Activated CD8-positive, alpha-beta T cell treated with anti-CD3 and anti-CD28 coated beads, Interleukin-2, amount 10 ng/mL, durations not matched to agents 7 days and 5 days (primary cell): Measurements from ENCODE around the gene G6PC2. TPM values are rescaled to one million over a fixed set of nuclear protein-coding genes. Genes with fewer than 3 reads are reported as not detected.
"Not testable (repeated sequence)": the region's sequence is repeated elsewhere in the genome, so short reads cannot be mapped to it uniquely, and the experiment has no call there.

ENCODE experiments used
- ATAC-seq: fragments of 150-1000 bp; cut with Tn5 transposase; one replicate; pipeline ENCODE4 v1.10.0; 2021; ENCODE audit warnings: moderate library complexity
- CTCF ChIA-PET: fragments of 350-600 bp; sonication (Branson Sonifier 250); formaldehyde crosslinking; loops from one replicate; lab custom pipeline; 2021; ENCODE audit warnings: antibody characterized with exemption; lab: Charles Lee
- POLR2A ChIA-PET: fragments of 350-600 bp; sonication (Branson Sonifier 250); formaldehyde crosslinking; loops from one replicate; lab custom pipeline; 2021; ENCODE audit warnings: antibody characterized with exemption; lab: Charles Lee
- DNase-seq: peaks from one replicate; pipeline ENCODE4 v3.0.0-alpha.2; 2020
- H3K27ac Mint-ChIP-seq: one replicate; pipeline ENCODE4 v1.8.0; 2021; ENCODE audit warnings: mild to moderate bottlenecking, mixed read lengths
- H3K27me3 Mint-ChIP-seq: one replicate; pipeline ENCODE4 v1.8.0; 2021; ENCODE audit warnings: low read depth, mixed read lengths
- H3K36me3 Mint-ChIP-seq: one replicate; pipeline ENCODE4 v1.8.0; 2021; ENCODE audit warnings: low read depth, mixed read lengths
- H3K4me1 Mint-ChIP-seq: one replicate; pipeline ENCODE4 v1.8.0; 2021; ENCODE audit warnings: low read depth, mixed read lengths
- H3K4me3 Mint-ChIP-seq: one replicate; pipeline ENCODE4 v1.8.0; 2021; ENCODE audit warnings: mild to moderate bottlenecking, mixed read lengths
- H3K9me3 Mint-ChIP-seq: one replicate; pipeline ENCODE4 v1.8.0; 2022; ENCODE audit warnings: mixed read lengths; ENCODE audit not compliant: insufficient read depth
- total RNA-seq, 2 experiments: library from RNA; stranded (reverse); gene quantifications; one replicate each; pipeline ENCODE4 v1.2.3, GENCODE V29; 2021

Gene G6PC2
- total RNA-seq, 2 experiments from 2014 or later: not detected

GRCh38 chr2:168932174-168932573 is 31.1 kb downstream of the G6PC2 start:
- ATAC-seq, DNase-seq, H3K36me3 Mint-ChIP-seq, CTCF ChIA-PET, H3K9me3 Mint-ChIP-seq, H3K4me1 Mint-ChIP-seq, H3K4me3 Mint-ChIP-seq, POLR2A ChIA-PET, H3K27ac Mint-ChIP-seq: not testable (repeated sequence)
- peaks cover 26% of the 10 kb centered on the region for H3K27me3 Mint-ChIP-seq

- H3K27me3 Mint-ChIP-seq: peaks cover 19% of the 10 kb centered on the region
- POLR2A ChIA-PET: no interaction called here
- CTCF ChIA-PET: interaction anchor here (1.1 to 1.2 kb wide), 2 partner anchors 13 to 14 kb away, joined by 3 to 5 read pairs; no protein-coding TSS in a partner anchor
- ATAC-seq: no peak
- H3K4me3 Mint-ChIP-seq: no peak overlapping the region
- no peaks in the 10 kb centered on the region for H3K36me3 Mint-ChIP-seq
- no peaks in the 10 kb centered on the region for H3K9me3 Mint-ChIP-seq
- no peaks in the 10 kb centered on the region for H3K4me1 Mint-ChIP-seq
- H3K27ac Mint-ChIP-seq: no peak overlapping the region
- no peak for DNase-seq
Measured at GRCh38 chr2:168934826-168935225, 33.7 kb downstream of the G6PC2 start.

- Mint-ChIP-seq H3K9me3 (no peaks in the 10 kb centered on the region), H3K27me3 (peaks cover 10% of the 10 kb centered on the region), H3K27ac (no peak overlapping the region), H3K36me3 (no peaks in the 10 kb centered on the region), H3K4me3 (no peak overlapping the region), H3K4me1 (no peaks in the 10 kb centered on the region)
- no peak for DNase-seq
- ATAC-seq: no peak
- CTCF ChIA-PET: interaction anchor here (0.7 to 1.1 kb wide), 2 partner anchors 11 to 12 kb away, joined by 3 read pairs; no protein-coding TSS in a partner anchor
- POLR2A ChIA-PET: no interaction called here
Measured at GRCh38 chr2:168935810-168936581, 34.9 kb downstream of the G6PC2 start.

- ChIA-PET CTCF (no interaction called here), POLR2A (no interaction called here)
- Mint-ChIP-seq H3K4me3 (no peak overlapping the region), H3K27ac (no peak overlapping the region), H3K4me1 (no peaks in the 10 kb centered on the region), H3K36me3 (no peaks in the 10 kb centered on the region), H3K9me3 (no peaks in the 10 kb centered on the region), H3K27me3 (peaks cover 14% of the 10 kb centered on the region)
- DNase-seq: no peak
- no peak for ATAC-seq
Measured at GRCh38 chr2:168939061-168939460, 38.0 kb downstream of the G6PC2 start.

GRCh38 chr2:168939918-168940317 is 38.8 kb downstream of the G6PC2 start:
- no peaks in the 10 kb centered on the region for H3K4me1 Mint-ChIP-seq
- no peaks in the 10 kb centered on the region for H3K9me3 Mint-ChIP-seq
- H3K27ac Mint-ChIP-seq: no peak overlapping the region
- H3K4me3 Mint-ChIP-seq: no peak overlapping the region
- no peak for DNase-seq
- POLR2A ChIA-PET: no interaction called here
- no peaks in the 10 kb centered on the region for H3K36me3 Mint-ChIP-seq
- no peak for ATAC-seq
- CTCF ChIA-PET: interaction anchor here (1.0 to 1.3 kb wide), 2 partner anchors 9 to 34 kb away, joined by 3 to 6 read pairs; no protein-coding TSS in a partner anchor
- H3K27me3 Mint-ChIP-seq: peaks cover 14% of the 10 kb centered on the region

GRCh38 chr2:168941297-168941696 is 40.2 kb downstream of the G6PC2 start:
- ChIA-PET POLR2A (no interaction called here), CTCF (no interaction called here)
- peaks cover 16% of the 10 kb centered on the region for H3K27me3 Mint-ChIP-seq
- H3K27ac Mint-ChIP-seq: no peak overlapping the region
- DNase-seq (no peak), ATAC-seq (no peak)
- no peaks in the 10 kb centered on the region for H3K36me3 Mint-ChIP-seq
- no peak overlapping the region for H3K4me3 Mint-ChIP-seq
- H3K9me3 Mint-ChIP-seq: no peaks in the 10 kb centered on the region
- H3K4me1 Mint-ChIP-seq: no peaks in the 10 kb centered on the region

GRCh38 chr2:168944065-168944464 is 43.0 kb downstream of the G6PC2 start:
- POLR2A ChIA-PET: no interaction called here
- H3K36me3 Mint-ChIP-seq: no peaks in the 10 kb centered on the region
- H3K27me3 Mint-ChIP-seq: peaks cover 18% of the 10 kb centered on the region
- no peak for ATAC-seq
- H3K4me1 Mint-ChIP-seq: peaks cover 6% of the 10 kb centered on the region
- H3K27ac Mint-ChIP-seq: no peak overlapping the region
- H3K4me3 Mint-ChIP-seq: no peak overlapping the region
- CTCF ChIA-PET: interaction anchor here (0.7 to 1.4 kb wide), 2 partner anchors 13 to 808 kb away, joined by 3 read pairs; no protein-coding TSS in a partner anchor
- H3K9me3 Mint-ChIP-seq: no peaks in the 10 kb centered on the region
- no peak for DNase-seq

GRCh38 chr2:168945508-168945907 is 44.4 kb downstream of the G6PC2 start:
- no peaks in the 10 kb centered on the region for H3K36me3 Mint-ChIP-seq
- H3K4me3 Mint-ChIP-seq: no peak overlapping the region
- H3K27ac Mint-ChIP-seq: no peak overlapping the region
- POLR2A ChIA-PET: no interaction called here
- H3K27me3 Mint-ChIP-seq: peaks cover 22% of the 10 kb centered on the region
- peaks cover 6% of the 10 kb centered on the region for H3K4me1 Mint-ChIP-seq
- no peaks in the 10 kb centered on the region for H3K9me3 Mint-ChIP-seq
- DNase-seq: no peak
- no peak for ATAC-seq
- CTCF ChIA-PET: no interaction called here

GRCh38 chr2:168948621-168949212 is 47.6 kb downstream of the G6PC2 start:
- ChIA-PET POLR2A (no interaction called here), CTCF (interaction anchor here (0.7 to 2.3 kb wide), 14 partner anchors 9 to 206 kb away, joined by 3 to 6 read pairs (median 3); no protein-coding TSS in a partner anchor)
- no peak for DNase-seq
- Mint-ChIP-seq H3K4me3 (no peak overlapping the region), H3K27me3 (peaks cover 35% of the 10 kb centered on the region), H3K36me3 (no peaks in the 10 kb centered on the region), H3K27ac (no peak overlapping the region), H3K9me3 (peaks cover 8% of the 10 kb centered on the region), H3K4me1 (peaks cover 6% of the 10 kb centered on the region)
- ATAC-seq: peak; percentile 39

GRCh38 chr2:168949324-168949723 is 48.2 kb downstream of the G6PC2 start:
- peaks cover 36% of the 10 kb centered on the region for H3K27me3 Mint-ChIP-seq
- H3K4me3 Mint-ChIP-seq: no peak overlapping the region
- POLR2A ChIA-PET: no interaction called here
- H3K9me3 Mint-ChIP-seq: peaks cover 12% of the 10 kb centered on the region
- DNase-seq (no peak), ATAC-seq (no peak)
- peaks cover 6% of the 10 kb centered on the region for H3K4me1 Mint-ChIP-seq
- no peak overlapping the region for H3K27ac Mint-ChIP-seq
- CTCF ChIA-PET: interaction anchor here (0.7 to 2.3 kb wide), 12 partner anchors 9 to 205 kb away, joined by 3 to 6 read pairs (median 4); no protein-coding TSS in a partner anchor
- H3K36me3 Mint-ChIP-seq: no peaks in the 10 kb centered on the region

- Mint-ChIP-seq H3K4me1 (peaks cover 6% of the 10 kb centered on the region), H3K36me3 (no peaks in the 10 kb centered on the region), H3K9me3 (peaks cover 16% of the 10 kb centered on the region), H3K4me3 (no peak overlapping the region), H3K27ac (no peak overlapping the region), H3K27me3 (peaks cover 38% of the 10 kb centered on the region)
- DNase-seq (no peak), ATAC-seq (no peak)
- CTCF ChIA-PET: interaction anchor here (0.9 to 1.2 kb wide), 2 partner anchors 10 to 157 kb away, joined by 3 to 4 read pairs; no protein-coding TSS in a partner anchor
- POLR2A ChIA-PET: no interaction called here
Measured at GRCh38 chr2:168951871-168952270, 50.8 kb downstream of the G6PC2 start.

GRCh38 chr2:168952424-168952823 is 51.3 kb downstream of the G6PC2 start:
- peaks cover 6% of the 10 kb centered on the region for H3K4me1 Mint-ChIP-seq
- H3K27ac Mint-ChIP-seq: no peak overlapping the region
- ATAC-seq (no peak), DNase-seq (no peak)
- H3K9me3 Mint-ChIP-seq: peaks cover 16% of the 10 kb centered on the region
- ChIA-PET CTCF (interaction anchor here (0.9 to 1.2 kb wide), 2 partner anchors 9 to 157 kb away, joined by 3 to 4 read pairs; no protein-coding TSS in a partner anchor), POLR2A (no interaction called here)
- peaks cover 34% of the 10 kb centered on the region for H3K27me3 Mint-ChIP-seq
- H3K36me3 Mint-ChIP-seq: no peaks in the 10 kb centered on the region
- H3K4me3 Mint-ChIP-seq: no peak overlapping the region
